Psoas muscle (tissue), 8 donors: ENCODE measurements around the gene SCN4B. TPM values are rescaled to one million over a fixed set of nuclear protein-coding genes. Genes with fewer than 3 reads are reported as not detected.

Experiments used
- ATAC-seq, 4 donors: fragments of 200-7000 bp; cut with Tn5 transposase; one replicate each; pipeline ENCODE4 v1.9.1; 2020; ENCODE audit warnings: moderate library complexity in 3 of 4, mild to moderate bottlenecking in 2 of 4
- DNase-seq, 2 donors: peaks; one replicate each; pipeline ENCODE4 v3.0.0-alpha.2; 2020
- H3K27ac ChIP-seq: fragments of 200-600 bp; one replicate; pipeline ENCODE4 v1.8.0; 2022
- H3K27me3 ChIP-seq, 3 donors: fragments of 200-600 bp in 1 of 3; one replicate each; pipeline versions ENCODE4 v1.6.1 to v1.8.0; 2013 to 2022; ENCODE audit warnings: low read length in 2 of 3, mild to moderate bottlenecking in 2 of 3, moderate library complexity in 1 of 3; ENCODE audit not compliant: insufficient read depth in 3 of 3
- H3K36me3 ChIP-seq, 2 donors: fragments of 200-600 bp in 1 of 2; one replicate each; pipeline versions ENCODE4 v1.6.1 to v1.8.0; 2013 to 2022; ENCODE audit warnings: low read depth in 1 of 2, mild to moderate bottlenecking in 1 of 2, moderate library complexity in 1 of 2; ENCODE audit not compliant: insufficient read depth in 1 of 2
- H3K4me1 ChIP-seq: fragments of 200-600 bp; one replicate; pipeline ENCODE4 v1.8.0; 2022
- H3K4me3 ChIP-seq: fragments of 200-600 bp; one replicate; pipeline ENCODE4 v1.8.0; 2022; ENCODE audit warnings: mild to moderate bottlenecking
- H3K9me3 ChIP-seq: fragments of 200-600 bp; one replicate; pipeline ENCODE4 v1.8.0; 2022
- WGBS, 3 donors: extraction: QIAGEN DNeasy Blood & Tissue Kit; methylation state at CpG; one replicate each; pipeline versions ENCODE4 v1.1.6 to v1.1.7; 2013; 5-methylcytosine and 5-hydroxymethylcytosine counted together
- intact Hi-C, 2 donors: fragments of 100-400 bp; cut with DNase I; formaldehyde crosslinking; loops; one replicate each; pipeline versions ENCODE4 v1.11.0 to v1.14.2; 2022
- polyA plus RNA-seq, 3 donors: library from polyadenylated mRNA; stranded (reverse); fragments of 200-250 nt; gene quantifications; one replicate each; pipeline ENCODE4 v1.2.3, GENCODE V29; 2013
- total RNA-seq, 4 donors: library from RNA; stranded (reverse); fragmentation: NEBNext Ultra II Directional in 2 of 4; extraction: Animal tissue kit (Norgen Biotek cat#: 25700) in 2 of 4; gene quantifications; one replicate each; pipeline versions ENCODE4 v1.2.1 to v1.2.4, GENCODE V29; 2021 to 2023
- TF ChIP-seq, protein P1 (sequence below): fragments of 200-600 bp; IDR thresholded peaks from one replicate; pipeline ENCODE4 v1.8.0; 2022; ENCODE audit warnings: antibody characterized with exemption
- donor health status: healthy with polysubstance abuse.
- donor health status: DM: no; HTN: no; CAD: no; lungs with moderate emphysema.
- donor health status: Bipolar disorder and iron deficiency.
- donor health status: healthy.
- donor health status: DM: yes; HTN: yes; CAD: no.
- donor health status: DM: no; HTN: no; CAD: no.
- donor health status: DM: no; HTN: no; CAD: no.
- donor health status: DM: yes; HTN: yes; CAD: no.

Gene SCN4B
- total and polyA plus RNA-seq, 7 donors: 3.6 to 15.1 (median 6.3) TPM

DNA sequence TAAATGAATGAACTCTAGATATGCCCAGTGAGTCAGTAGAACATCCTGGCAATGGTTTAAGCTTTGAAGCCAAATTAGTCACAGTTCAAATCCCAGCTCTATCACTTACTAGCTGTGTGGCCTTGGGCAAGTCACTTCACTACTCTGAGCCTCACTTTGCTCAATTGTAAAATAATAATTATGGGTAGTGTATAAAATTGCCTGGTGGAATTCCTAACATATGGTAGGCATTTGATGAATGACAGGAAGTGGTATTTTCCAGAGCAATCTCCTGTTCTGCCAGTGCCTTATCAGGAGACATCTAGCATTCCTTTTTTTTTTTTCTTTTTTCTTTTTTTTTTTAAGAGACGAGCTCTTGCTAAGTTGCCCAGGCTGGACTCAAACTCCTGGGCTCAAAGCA lies 13.0 kb downstream of the SCN4B start:
- no peaks in the 10 kb centered on the region for H3K4me1 ChIP-seq
- DNase-seq (no peak), ATAC-seq (no peak)
- H3K36me3 ChIP-seq: no peaks in the 10 kb centered on the region
- TF ChIP-seq, protein P1, sequence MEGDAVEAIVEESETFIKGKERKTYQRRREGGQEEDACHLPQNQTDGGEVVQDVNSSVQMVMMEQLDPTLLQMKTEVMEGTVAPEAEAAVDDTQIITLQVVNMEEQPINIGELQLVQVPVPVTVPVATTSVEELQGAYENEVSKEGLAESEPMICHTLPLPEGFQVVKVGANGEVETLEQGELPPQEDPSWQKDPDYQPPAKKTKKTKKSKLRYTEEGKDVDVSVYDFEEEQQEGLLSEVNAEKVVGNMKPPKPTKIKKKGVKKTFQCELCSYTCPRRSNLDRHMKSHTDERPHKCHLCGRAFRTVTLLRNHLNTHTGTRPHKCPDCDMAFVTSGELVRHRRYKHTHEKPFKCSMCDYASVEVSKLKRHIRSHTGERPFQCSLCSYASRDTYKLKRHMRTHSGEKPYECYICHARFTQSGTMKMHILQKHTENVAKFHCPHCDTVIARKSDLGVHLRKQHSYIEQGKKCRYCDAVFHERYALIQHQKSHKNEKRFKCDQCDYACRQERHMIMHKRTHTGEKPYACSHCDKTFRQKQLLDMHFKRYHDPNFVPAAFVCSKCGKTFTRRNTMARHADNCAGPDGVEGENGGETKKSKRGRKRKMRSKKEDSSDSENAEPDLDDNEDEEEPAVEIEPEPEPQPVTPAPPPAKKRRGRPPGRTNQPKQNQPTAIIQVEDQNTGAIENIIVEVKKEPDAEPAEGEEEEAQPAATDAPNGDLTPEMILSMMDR: no peak
- H3K27ac ChIP-seq: no peak overlapping the region
- intact Hi-C loops: no loop called here
- H3K4me3 ChIP-seq: no peak overlapping the region
- WGBS, 3 donors: 36 to 52% (median 40%) methylated on average over 1 of the region's 1 CpG
- no peaks in the 10 kb centered on the region for H3K9me3 ChIP-seq
- peaks cover 0 to 1% (median 0%) of the 10 kb centered on the region in 3 donors for H3K27me3 ChIP-seq

GRCh38 chr11:118138839-118139420 lies 13.7 kb downstream of the SCN4B start:
- Histone ChIP-seq H3K36me3 (no peaks in the 10 kb centered on the region), H3K27me3 (peaks cover 0 to 1% (median 0%) of the 10 kb centered on the region in 3 donors), H3K4me1 (no peaks in the 10 kb centered on the region), H3K9me3 (no peaks in the 10 kb centered on the region), H3K4me3 (no peak overlapping the region), H3K27ac (no peak overlapping the region)
- WGBS, 3 donors: 63 to 65% (median 63%) methylated on average over 9 to 10 of the region's 10 CpGs
- intact Hi-C loops: no loop called here
- TF ChIP-seq, protein P1: no peak
- ATAC-seq: no peak
- no peak for DNase-seq

- DNase-seq: no peak
- Histone ChIP-seq H3K4me3 (no peak overlapping the region), H3K27me3 (peaks cover 0 to 1% (median 0%) of the 10 kb centered on the region in 3 donors), H3K9me3 (no peaks in the 10 kb centered on the region), H3K4me1 (no peaks in the 10 kb centered on the region), H3K27ac (no peak overlapping the region), H3K36me3 (no peaks in the 10 kb centered on the region)
- WGBS, 3 donors: 39 to 56% (median 54%) methylated on average over 9 to 10 of the region's 10 CpGs
- no peak for ATAC-seq
- intact Hi-C loops: no loop called here
- TF ChIP-seq, protein P1: no peak
Observed at GRCh38 chr11:118136801-118137200, 15.8 kb downstream of the SCN4B start.

GRCh38 chr11:118136341-118136740 lies 16.3 kb downstream of the SCN4B start:
- H3K4me3 ChIP-seq: no peak overlapping the region
- H3K27ac ChIP-seq: no peak overlapping the region
- ATAC-seq: no peak
- no peaks in the 10 kb centered on the region for H3K36me3 ChIP-seq
- intact Hi-C loops: no loop called here
- no peak for DNase-seq
- H3K27me3 ChIP-seq: peaks cover 0 to 1% (median 0%) of the 10 kb centered on the region in 3 donors
- H3K4me1 ChIP-seq: no peaks in the 10 kb centered on the region
- H3K9me3 ChIP-seq: no peaks in the 10 kb centered on the region
- TF ChIP-seq, protein P1: no peak
- WGBS, 3 donors: 73 to 88% (median 79%) methylated on average over 2 of the region's 2 CpGs

GRCh38 chr11:118135796-118136165 lies 16.8 kb downstream of the SCN4B start:
- Histone ChIP-seq H3K4me1 (no peaks in the 10 kb centered on the region), H3K9me3 (no peaks in the 10 kb centered on the region), H3K27me3 (peaks cover 0 to 1% (median 0%) of the 10 kb centered on the region in 3 donors), H3K36me3 (no peaks in the 10 kb centered on the region), H3K4me3 (no peak overlapping the region), H3K27ac (no peak overlapping the region)
- DNase-seq: no peak
- TF ChIP-seq, protein P1: no peak
- WGBS, 3 donors: 83 to 93% (median 87%) methylated on average over 3 to 5 of the region's 5 CpGs
- ATAC-seq: no peak
- intact Hi-C loops: no loop called here
